Measurements from ENCODE around the gene NOTCH2NLA.
"Not testable (repeated sequence)": the region's sequence is repeated elsewhere in the genome, so short reads cannot be mapped to it uniquely, and the experiment has no call there.

The NOTCH2NLA gene

GRCh38 chr1:146228710-146229477 lies at the start of gene NOTCH2NLA:
NOTCH2NLA (minus strand) TSS chr1:146229021; CDS start chr1:146189337, 39,684 bp downstream.
- DNase-seq = not testable (repeated sequence)

- DNase-seq = not testable (repeated sequence)
Measured at GRCh38 chr1:146278346-146278745, 49.5 kb upstream of the NOTCH2NLA start.

- DNase-seq = not testable (repeated sequence)
Measured at GRCh38 chr1:146277087-146277486, 48.3 kb upstream of the NOTCH2NLA start.

GRCh38 chr1:146274083-146274482 lies 45.3 kb upstream of the NOTCH2NLA start:
- not testable (repeated sequence) for DNase-seq

GRCh38 chr1:146273194-146273593 lies 44.4 kb upstream of the NOTCH2NLA start:
- DNase-seq = not testable (repeated sequence)

- not testable (repeated sequence) for DNase-seq
Measured at GRCh38 chr1:146272734-146273133, 43.9 kb upstream of the NOTCH2NLA start.

- DNase-seq = not testable (repeated sequence)
Measured at GRCh38 chr1:146271977-146272376, 43.2 kb upstream of the NOTCH2NLA start.

GRCh38 chr1:146270129-146270528 lies 41.3 kb upstream of the NOTCH2NLA start:
- DNase-seq = not testable (repeated sequence)

- DNase-seq = not testable (repeated sequence)
Measured at GRCh38 chr1:146266179-146266748, 37.4 kb upstream of the NOTCH2NLA start.

GRCh38 chr1:146264761-146265160 lies 35.9 kb upstream of the NOTCH2NLA start:
- not testable (repeated sequence) for DNase-seq

- DNase-seq = not testable (repeated sequence)
Measured at GRCh38 chr1:146260006-146260730, 31.3 kb upstream of the NOTCH2NLA start.

GRCh38 chr1:146257992-146258552 lies 29.3 kb upstream of the NOTCH2NLA start:
- DNase-seq = not testable (repeated sequence)

- DNase-seq = not testable (repeated sequence)
Measured at GRCh38 chr1:146254569-146255197, 25.9 kb upstream of the NOTCH2NLA start.

- not testable (repeated sequence) for DNase-seq
Measured at GRCh38 chr1:146253249-146253855, 24.5 kb upstream of the NOTCH2NLA start.

- not testable (repeated sequence) for DNase-seq
Measured at GRCh38 chr1:146251523-146251922, 22.7 kb upstream of the NOTCH2NLA start.

GRCh38 chr1:146248643-146249042 lies 19.8 kb upstream of the NOTCH2NLA start:
- DNase-seq = not testable (repeated sequence)

GRCh38 chr1:146236626-146237025 lies 7.8 kb upstream of the NOTCH2NLA start:
- DNase-seq = not testable (repeated sequence)

- DNase-seq = not testable (repeated sequence)
Measured at GRCh38 chr1:146236026-146236601, 7.3 kb upstream of the NOTCH2NLA start.

GRCh38 chr1:146228144-146228682 lies 608 bp downstream of the NOTCH2NLA start:
- not testable (repeated sequence) for DNase-seq

GRCh38 chr1:146174531-146174930 lies 54.3 kb downstream of the NOTCH2NLA start:
- not testable (repeated sequence) for DNase-seq

- DNase-seq = not testable (repeated sequence)
Measured at GRCh38 chr1:146167740-146168139, 61.1 kb downstream of the NOTCH2NLA start.
